NCI-H1105 (cell line): ENCODE data around the gene RASEF.

ENCODE experiments used
- DNase-seq: peaks from one replicate; lab custom pipeline; 2025; lab: John Stamatoyannopoulos, UW

Gene RASEF

DNA sequence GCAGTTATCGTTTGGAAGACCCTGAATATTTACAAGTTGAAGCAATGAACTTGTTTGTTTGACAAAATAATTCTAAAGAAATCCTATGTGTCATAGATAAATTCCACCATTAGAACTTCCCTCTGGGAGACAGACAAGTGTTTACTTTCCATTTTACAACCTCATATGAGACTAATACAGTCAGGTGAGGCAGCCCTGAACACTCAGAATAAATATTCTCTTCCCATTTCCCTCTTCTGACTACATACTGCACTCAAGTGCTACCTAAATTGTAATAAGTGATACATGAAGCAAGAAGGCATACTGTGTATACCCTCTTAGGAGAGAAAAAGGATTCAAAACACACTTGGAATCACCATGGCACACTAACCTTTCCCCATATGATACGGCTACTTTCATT lies 6.8 kb downstream of the RASEF start:
- no peak for DNase-seq

DNA sequence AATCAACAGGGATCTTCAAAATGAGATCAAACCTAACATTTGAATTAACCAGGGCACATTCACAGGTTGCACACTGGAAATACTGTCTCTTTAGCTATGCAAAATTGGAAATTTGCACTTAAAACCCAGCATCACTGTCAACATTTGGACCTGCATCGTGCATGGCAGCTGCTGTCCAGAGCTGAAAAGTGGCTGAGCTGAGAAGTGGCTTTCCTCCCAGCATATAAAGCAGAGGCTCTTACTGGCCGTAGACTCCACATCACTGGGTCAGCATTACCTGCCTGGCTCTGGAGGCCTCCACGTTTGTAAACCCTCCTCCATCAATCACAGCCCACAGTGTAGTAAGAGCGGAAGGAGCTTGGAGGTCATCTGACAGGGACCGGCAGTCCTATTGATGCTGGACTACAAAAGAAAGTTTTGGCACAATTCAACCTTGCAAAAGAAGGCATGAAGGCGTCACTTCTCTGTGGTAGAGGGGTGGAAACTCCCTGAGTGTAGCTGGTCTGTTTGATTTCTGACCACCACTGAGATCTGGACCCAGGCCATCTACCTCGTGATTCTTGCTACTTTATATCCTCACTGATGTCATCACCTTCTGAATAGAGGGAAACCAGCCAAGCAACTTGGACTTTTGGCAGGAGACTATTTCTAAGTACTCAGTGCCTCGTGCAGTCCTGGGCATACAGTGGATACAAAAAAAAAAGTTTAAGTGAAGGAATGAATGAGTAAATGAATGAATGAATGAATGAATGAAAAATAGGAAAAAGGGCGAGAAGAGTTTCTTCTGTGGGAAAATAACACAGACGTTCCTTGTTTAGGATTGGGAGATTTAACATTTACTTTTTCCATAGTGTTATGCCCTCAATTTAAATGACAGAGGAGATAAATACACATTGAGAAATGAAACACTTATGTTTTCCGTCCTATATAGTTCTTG lies 14.8 kb downstream of the RASEF start:
- DNase-seq: no peak

DNA sequence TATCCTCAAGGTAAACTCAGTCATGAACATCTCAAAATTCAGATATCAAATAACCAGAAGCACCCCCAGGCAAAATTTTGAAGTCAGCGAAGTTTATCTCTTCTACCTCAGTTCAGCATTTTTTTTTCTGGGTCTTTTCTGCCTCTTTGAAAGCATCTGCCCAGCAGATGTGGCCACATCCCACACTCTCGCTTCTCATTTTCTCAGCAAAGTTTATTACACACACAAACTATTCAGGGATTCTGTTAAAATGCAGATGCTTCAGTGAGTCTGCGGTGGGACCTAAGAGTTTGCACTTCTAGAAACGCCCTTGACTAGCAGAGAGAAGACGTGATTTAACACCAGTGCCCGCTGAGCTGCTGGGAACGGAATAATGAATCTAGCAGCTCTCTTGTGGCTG lies 19.3 kb downstream of the RASEF start:
- no peak for DNase-seq

DNA sequence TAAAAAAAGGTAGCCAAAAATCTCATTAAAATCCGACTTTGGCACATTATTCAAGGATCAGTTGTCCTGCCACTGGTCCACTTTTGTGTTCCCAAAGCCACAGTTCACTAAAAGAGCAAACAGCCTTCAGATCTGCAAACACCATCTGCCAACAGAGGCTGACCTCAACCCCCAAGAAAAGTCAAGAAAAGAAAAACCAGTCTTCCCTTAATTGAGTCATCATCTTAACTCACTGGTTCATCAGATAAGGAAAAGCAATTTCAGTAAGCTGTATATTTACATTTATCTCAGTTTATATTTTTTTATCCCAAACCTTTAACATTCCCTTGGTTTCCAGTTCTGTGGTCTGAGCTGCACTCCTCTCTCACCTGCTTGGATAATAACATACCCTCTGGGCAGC lies 21.2 kb downstream of the RASEF start:
- no peak for DNase-seq

DNA sequence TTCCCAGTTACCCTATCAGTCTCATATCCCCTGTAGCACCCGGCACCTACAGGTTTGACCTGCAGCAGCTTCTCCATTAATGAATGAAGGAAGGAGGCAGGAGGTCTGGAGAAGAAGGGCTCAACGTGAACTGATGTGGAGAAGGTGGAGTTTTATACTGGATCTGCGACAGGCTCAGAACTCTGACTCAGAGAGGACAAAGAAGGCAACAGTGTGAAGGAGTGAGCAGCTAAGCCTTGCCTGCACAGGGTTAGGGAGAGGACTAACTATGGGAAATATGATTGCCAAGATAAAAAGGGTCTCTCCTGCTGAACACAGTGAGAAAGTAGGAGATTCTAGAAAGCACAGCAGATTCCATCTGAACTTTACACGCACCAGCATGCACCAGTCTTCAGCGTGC lies 23.6 kb downstream of the RASEF start:
- no peak for DNase-seq

DNA sequence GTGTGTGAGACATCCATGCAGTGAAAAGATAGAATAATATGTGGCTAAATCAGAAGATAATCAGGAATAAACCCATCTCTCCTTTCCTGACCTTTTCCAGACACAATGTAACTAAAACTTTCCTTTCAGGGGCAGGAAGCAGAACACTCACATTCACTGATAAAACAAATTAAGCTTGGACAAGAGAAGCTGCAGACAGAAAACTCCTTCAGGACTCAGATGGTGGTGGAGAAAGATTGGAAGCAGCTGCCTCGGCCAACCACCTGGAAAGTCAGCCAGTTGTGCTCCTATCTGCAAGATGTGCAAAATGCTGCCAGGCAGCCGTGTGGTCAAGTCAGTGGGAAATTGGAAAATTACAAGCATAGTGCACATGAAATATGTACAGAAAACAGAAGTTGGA lies 26.9 kb downstream of the RASEF start:
- no peak for DNase-seq

DNA sequence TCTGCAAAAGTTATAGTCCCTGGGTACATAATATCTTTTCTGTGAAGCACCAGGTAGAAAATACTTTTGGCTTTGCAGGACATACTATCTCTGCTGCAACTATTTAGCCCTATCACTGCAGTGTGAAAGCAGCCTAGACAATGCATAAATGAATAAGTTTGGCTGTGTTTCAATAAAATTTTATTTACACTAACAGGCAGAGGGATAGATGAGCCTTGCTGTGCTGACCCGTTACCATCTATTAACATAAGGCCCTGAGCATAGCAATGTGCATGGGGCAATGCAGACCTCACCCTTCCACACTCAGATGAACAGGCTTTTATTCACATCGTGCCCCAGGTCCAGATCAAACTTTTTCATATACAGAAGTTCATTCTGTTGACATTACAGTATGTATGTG lies 27.8 kb downstream of the RASEF start:
- no peak for DNase-seq

DNA sequence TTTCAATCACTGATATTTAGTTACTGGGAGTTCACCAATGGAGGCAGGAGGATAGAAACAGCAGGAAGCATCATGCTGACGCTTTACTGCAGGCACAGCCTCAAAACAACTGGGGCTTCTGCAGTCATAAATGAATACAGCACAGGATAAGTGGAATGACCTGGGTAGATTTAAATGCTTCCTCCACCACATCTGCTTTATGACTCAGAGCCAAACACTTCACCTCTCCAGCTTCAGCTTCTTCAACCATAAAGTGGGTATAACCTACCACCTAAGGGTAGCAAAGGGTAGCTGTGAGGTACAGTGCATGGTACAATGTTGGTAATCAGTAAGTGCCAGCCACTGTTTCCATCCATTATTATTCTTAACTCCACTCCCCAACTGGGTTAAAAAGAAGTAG lies 28.4 kb downstream of the RASEF start:
- DNase-seq: no peak

DNA sequence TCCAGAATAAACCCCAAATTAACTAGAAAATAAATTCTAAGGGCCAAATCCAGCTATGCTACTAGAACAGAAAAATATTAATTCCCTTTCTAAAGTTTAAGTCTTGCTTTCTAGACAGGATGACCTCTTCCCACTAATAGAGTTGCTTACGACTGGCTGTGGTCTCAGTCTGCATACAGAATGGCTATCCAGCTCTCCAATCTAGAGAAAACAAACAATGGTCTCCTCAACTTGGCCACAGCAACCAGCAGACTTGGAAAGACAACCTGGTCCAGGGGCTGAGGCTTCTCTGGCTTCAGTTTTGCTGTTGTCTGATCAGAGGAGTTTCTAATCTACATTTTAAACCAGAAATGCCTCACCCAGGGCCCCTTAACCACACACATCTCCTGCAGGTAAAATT lies 28.9 kb downstream of the RASEF start:
- no peak for DNase-seq

DNA sequence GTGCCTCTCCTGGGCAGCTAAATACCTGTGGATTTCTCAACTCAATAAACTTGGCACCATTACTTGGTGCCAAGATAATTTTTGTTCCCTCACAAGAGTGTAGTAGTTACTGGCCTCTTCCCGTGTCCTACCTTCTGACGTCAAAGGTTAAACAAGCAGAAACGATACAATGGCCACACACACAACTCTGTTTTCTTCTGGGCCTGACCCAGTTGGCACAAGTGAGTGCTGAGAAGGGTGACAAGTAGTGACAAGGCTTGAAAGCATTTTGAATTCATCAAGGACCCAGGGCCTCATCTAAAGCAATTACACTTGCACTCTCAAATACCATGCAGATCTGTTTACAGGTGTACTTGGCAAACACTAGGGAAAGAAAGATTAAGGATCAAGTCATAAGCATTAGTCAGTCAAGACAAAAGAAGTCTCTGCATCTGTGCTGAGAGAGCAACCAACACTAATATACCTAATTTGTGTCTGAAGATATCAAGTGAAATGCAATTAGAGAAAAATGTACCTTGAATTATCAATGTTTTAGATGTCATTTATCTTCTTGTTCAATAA lies 30.8 kb downstream of the RASEF start:
- no peak for DNase-seq

DNA sequence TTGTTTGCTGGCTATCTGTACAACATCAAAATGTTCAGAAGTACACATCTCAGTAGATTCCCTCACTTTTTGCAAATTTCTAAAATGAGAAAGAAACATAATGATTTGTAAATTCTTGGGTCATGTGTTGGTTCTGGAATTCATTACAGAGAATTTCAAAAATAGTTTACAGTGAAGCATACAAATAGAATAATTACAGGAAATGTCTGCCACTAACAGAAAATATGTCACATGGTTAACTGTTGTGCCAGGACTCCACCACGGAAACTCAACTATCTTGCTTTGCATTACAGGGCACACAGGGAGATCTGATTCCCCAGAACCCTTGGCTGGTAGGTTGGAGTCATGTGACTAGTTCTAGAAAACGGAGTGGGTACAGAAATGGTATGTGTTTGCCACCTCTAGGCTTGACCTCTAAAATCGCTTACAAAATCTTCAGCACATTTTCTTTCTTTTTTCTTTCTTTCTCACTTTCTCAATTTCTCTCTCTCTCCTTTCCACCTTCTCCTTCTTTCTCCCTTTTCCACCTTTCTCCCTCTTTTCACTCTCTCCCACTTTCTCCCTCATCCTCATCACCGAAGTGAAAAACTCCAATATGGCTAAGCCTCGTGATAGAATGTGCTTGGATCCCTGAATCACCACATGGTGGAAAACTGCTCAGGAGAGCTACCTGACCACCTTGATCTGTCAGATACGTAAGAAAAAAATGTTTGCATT lies 32.4 kb downstream of the RASEF start:
- DNase-seq: no peak

DNA sequence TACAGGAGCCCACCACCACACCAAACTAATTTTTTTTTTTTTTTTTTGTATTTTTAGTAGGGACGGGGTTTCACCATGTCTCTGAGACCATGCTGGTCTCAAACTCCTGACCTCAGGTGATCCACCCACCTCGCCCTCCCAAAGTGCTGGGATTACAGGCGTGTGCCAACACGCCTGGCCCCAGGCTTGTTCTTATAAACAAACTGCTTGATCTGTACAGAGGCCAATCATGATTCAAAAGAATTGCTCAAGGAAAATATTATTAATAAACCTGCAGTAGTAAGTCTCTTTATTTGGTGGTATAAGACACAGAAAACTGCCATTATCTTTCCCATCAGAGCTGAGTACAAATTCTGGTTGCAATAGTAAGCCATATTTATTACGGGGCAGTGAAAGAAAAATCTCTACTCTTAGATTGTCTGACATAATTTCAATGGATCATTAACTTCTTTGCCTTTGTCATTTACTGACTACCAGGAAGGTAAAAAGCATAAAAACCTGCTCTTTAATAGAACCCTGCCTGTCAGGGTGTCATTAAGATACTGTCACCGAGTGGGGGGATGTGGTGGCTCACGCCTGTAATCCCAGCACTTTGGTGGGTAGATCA lies 33.3 kb downstream of the RASEF start:
- DNase-seq: no peak

DNA sequence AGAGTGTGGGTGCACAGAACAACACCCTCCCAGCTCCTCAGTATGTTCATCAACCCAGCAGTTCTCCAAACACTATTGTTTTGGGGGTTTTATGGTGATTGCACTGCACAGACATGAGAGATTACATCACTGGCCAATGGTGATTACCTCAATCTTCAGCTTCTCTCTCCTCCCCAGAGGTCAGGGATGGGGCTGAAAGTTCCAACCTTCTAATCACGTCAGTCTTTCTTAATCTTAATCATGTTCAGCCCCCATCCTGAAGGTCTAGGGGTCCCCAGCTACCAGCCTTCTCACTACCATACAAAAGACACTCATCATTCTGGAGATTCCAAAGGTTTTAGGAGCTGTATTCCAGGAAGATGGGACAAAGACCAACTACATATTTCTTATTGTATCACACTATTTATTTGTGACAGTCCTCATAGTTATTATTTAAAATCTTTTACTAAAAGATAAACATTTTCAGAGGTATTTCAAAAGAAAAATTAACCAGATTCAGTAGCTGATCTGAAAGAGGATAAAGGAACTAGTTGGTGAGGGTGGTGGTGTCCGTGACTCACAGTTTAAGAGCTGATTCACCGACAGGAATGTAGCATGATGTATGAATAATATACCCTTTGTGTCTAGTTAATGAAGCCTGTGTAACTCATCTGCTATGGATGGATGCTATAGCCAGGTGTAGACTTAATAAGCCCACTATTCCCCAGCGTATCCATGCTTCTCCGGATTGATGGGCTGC lies 35.6 kb downstream of the RASEF start:
- no peak for DNase-seq

DNA sequence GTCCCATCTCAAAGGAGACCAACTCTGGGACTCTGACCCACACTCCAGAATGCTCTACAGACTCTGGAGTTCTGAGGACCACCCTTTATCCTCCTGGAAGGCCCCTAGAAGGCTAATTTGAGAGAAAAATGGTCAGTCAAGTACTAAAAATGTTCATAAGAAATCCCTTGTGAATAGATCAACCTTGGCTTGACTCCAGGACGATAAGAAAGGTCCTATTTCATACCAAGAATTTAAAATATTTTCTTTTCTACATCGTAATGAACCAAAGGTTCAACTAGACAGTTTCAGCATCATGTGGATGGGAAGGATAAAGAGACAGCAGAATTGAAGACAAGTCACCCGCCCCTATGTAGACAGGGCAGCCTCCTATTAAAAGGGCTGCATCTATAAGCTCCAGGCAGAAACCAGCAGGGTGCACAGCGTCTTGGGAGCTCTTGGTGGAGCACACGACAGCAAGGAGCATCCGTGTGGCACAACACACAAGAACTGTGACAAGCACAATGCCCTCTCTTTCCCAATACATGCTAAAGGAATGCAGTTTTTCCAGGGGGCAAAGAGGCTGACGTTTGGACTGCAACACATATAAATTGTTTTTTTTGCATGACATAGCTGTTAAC lies 38.3 kb downstream of the RASEF start:
- DNase-seq: no peak

DNA sequence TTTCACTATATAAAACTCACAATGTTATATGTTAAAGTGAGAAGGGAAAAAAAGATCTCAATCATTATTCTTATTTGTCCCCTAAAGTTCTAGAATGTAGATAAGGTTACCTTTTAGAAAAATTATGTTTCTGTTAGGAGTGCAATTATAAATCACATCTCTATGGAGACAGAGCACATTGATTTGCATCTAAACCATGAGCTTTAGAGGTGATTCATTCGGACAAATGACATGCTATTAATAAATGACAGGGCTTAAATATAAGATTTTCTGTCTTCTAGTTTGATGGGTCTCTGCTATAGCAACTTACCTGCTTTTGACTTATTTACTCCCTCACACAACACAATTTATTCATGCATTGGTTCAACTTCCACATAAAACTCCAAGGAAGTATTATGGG lies 39.8 kb downstream of the RASEF start:
- no peak for DNase-seq

DNA sequence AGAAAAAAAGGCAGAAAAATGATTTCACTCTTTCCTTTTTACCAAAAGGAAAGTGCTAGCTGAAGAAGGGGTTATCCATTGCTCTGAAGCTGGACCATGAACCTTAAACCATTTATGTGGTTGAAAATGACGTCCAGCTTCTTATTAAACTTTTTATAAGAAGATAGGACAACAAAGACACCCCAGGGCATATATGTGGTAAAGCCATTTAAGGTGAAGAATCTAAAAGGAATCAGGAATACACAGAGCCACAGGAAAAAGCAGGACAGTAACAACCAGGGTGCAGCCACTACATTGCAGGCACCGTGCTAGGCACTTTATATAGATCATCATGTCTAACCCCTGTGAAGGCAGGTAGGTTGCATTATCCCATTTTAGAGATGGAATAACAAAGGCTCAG lies 42.1 kb downstream of the RASEF start:
- DNase-seq: no peak

DNA sequence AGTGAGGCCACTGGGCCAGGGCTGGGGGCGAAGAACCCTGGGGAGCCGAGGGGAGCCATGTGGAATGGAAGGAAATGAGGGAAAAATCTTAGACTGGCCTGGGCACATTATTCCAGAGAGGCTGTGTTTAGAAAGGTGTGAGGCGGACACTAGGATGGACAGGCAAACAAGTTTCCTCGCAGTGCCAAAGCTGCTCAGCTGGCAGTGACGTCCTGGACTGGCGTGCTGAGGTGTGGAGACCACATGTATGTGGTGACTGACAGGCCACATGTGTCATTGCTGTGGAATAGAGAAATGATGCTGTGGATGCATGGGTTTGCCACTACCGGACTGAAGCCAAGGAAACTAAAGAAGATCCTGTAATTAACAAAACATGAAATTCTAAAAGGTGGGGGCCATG lies 42.6 kb downstream of the RASEF start:
- no peak for DNase-seq

DNA sequence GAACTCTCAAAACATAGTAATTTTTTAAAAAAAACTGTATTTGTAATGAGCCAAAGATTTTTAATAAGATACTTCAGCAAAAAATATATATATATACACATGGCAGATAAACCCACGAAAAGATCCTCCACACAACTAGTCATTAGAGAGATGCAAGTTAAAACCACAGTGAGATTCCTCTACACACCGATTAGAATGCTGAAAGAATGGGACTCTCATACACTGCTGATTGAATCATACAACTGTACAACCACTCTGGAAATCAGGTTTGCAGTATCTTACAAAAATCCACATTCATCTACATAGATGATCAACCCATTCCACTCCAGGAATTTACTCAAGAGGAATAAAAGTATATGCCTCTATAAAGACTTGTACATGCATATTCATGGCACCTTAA lies 43.7 kb downstream of the RASEF start:
- no peak for DNase-seq

DNA sequence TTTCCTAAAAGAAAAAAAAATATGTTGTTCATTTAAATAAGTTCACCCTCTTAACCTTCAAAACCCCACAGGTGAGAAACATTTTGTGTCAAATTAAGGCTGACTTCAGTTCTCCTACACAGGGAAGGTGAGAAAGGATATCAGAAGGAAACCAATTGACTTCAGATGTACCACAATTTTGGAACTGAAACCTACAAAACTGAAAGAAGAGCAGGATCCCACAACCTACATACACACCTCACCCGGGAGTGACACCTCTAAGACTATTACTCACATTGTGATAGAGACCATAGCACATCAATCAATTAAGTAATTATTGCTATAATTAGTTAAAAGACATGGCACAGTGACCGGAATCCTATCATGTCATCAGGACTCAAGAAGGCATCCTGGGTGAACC lies 47.0 kb downstream of the RASEF start:
- no peak for DNase-seq

DNA sequence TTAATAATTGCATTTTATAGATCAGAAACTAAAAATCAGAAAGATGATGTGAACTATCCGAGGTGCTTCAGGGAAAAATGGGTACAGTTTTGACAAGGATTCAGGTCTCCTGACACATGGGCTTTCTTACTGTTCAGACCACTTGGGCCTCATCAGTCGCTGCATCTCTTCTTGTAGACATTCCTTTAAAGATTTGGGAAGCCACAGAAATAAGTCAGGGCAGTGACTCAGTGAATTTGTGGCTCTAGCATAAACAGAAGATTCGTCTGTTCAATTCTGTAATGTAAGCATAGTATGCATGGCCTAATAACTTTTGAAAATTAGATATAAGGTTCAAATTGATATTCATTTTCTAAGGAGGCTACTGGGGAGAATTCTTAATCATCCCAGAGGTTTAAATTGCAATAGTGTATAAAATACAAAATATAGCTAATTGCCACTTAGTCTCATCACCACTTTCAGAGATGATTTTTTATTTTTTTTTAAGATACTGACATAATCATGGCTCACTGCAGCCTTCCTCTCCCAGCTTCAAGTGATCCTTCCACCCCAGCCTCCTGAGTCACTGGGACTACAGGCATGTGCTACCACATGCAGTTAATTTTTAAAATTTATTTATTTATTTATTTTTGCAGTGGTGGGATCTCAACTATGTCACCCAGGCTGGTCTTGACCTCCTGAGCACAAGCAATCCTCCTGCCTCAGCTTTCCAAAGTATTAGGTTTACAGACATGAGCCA lies 48.9 kb downstream of the RASEF start:
- no peak for DNase-seq
